Stimulated activated CD4-positive, alpha-beta T cell treated with anti-CD3 and anti-CD28 coated beads, TNF-alpha, amount 100 ng/mL, for 4 hours (primary cell): ENCODE data around the gene RNF113B.

ENCODE experiments used
- DNase-seq, 3 experiments: peaks; one replicate each; pipeline ENCODE4 v3.0.0-alpha.2; 2020; ENCODE audit warnings: low read depth in 3 of 3

RNF113B gene

DNA sequence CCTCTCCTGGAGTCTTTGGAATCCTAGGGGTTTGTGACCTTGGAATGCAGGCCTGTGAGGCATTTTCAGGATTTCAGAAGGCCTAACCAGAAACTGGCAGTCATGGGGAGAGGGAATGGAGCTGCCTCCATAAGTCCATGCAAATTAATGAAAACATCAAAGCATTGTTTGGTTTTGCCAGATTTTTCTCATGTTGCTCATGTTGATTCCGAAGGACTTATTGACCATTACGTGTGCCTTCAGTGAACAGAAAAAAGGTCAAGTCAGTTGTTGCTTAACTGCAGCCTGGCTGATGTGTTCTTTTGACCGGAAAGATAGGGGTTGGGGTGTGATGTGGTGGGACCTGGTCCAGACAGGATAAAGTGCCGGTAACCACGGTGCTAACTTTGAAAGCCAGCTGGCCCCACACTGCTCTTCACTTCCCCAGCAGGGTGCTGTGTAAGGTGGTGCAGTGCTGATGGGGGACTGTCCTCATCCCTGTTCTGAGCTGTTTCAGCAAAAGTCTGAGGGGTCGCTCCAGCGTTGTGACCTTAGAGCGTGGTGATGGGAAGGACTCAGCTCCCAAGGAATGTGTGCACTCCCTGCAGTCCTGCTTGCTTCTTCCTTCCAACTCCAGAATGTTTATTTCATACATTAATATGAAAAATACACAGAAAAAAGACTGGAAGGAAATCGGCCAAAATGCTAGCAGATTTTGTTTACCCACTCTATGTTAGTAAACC is 3.5 kb downstream of the RNF113B start:
- DNase-seq: no peak

DNA sequence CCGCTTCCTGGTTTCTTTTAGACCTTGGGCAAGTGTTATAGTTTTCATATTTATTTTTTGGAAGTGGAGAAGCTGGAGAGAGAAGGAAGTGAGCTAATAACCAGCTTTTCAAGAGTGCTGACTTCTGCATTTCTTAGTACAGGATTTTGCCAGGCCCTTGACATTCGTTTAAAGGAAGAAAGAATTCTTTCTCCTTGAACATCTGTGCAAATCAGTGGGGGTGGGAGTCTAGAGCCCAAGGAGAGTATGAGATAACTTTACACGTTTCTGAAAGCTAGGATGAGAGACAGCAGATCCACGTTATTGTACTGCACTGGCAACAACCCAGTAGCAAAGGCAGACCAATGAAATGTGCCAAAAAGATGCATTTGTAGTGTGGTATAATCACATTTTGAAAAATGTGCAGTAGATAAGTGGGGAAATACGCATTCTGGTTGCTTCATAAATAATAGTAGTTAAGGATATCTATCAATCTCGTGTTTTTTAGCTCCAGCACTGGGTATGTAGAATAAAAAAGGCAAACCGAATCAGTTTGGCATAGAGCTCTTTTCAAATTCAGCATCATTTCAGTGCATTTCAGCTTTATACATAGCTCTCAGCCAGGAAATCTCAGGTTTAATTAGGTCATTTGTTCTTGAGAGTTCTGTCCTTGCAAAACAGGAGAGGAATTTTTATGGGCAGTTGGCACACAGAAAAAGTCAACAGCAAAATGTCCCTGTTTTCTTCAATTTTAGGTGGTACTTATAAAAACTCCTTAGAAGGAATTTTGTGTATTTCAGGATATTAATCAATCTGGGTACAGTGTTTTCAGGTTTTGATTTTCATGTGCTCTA is 4.3 kb downstream of the RNF113B start:
- no peak for DNase-seq

DNA sequence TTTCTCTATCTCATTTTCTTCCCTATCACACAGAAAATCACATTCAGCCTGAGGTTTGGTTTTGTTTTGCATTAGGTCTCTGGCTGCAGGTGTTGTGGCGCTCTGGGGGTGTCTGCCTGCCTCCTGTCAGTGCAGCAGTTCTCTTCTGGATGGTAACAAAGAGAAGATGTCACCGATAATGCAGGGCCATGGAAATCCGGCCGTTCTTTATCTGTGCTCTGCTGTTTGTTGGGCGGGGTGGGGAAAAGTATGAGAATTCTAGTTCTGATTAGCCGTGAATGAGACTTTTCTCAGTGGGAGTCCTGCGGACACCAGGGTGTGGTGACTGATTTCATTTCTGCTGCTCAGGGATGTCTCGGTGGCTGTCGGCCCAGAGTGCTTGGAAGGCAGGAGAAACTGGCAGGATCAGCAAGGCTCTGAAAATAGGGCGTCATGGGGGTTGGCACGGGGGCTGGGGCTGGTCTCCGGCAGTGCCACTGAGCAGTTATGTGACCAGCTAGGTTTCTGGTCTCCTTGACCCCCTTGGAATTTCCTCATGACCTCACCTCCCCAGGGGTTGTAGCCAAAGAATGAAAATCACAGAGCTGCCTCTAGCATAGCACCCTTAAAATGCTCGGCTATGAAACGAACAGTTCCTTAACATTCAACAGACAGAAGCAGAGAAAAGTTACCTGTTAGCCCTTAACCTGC is 5.0 kb downstream of the RNF113B start:
- no peak for DNase-seq

DNA sequence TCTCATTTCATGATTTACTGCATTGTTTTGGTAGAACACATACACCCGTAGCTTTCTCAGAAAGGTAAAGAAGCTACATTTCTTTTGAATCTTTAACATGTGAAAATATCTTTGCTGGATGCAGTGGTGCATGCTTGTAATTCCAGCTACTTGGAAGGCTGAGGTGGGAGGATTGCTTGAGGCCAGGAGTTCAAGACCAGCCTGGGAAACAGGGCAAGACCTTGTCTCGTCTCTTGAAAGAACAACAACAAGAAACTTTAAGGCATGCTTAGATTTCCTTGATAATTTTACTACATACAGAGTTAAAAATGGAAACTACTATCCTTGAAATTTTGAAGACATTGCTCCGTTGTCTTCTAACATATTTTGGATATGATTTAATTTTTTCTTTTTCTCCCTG is 7.7 kb downstream of the RNF113B start:
- no peak for DNase-seq

DNA sequence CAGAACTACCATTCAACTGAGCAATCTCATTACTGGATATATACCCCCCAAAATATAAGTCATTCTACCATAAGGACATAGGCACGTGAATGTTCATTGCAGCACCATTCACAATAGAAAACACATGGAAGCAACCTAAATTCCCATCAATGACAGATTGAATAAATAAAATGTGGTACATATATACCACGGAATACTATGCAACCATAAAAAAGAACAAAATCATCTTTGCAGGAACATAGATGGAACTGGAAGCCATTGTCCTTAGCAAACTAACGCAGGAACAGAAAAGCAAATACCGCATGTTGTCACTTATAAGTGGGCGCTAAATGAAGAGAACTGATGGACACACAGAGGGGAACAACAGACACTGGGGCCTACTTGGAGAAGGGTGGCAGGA is 14.1 kb downstream of the RNF113B start:
- DNase-seq: no peak

DNA sequence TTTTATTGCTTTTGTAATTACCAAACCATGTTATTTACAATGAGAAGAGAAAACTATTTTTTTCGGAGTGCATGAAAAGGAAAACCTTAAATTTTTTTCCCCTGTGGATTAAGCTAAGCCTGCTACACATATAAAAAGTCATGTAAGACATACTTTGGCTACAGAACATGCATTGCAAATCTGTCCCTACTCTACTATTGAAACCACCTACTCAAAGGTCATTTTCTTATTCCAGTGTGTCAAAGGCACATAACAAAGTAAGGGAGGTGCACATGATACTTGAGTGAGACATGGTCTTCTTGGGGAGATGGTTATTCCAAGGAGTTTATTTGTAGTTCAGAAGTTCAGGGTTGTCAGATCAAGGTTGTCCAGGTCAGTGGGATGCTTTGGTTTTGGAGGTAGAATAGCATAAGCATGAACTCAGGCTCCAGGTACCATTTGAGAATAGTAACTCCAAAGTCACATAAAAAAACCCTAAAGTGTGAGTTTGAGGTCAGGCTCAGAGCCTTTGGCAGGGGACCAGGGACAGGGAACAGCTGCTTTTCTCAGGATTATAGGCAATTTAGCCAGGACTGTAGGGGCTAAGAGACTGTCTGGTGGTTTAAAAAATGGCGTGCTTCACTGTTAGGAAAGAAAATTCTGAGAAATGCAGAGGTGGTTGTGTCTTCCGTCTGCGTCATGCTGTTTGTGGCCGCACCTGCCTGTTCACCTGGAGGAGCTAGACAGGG is 18.7 kb downstream of the RNF113B start:
- DNase-seq: no peak

DNA sequence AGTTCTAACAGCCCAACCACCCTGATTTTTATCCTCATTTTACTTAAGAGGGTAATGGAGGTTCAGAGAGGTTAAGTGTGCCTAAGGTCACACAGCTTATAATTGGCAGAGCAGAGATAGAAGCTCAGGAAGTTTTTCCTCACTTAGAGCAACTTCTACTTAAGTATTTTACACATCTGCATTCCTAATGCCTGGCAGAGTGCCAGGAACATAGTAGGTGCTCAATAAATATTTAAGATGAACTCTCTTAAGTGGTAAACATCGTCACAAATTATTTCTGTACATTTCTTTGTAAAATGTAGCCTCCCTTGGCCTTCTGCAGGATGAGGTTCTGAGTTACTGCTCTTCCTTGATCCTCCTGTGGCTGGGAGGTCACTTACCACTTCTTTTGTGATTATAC is 19.5 kb downstream of the RNF113B start:
- DNase-seq: no peak

DNA sequence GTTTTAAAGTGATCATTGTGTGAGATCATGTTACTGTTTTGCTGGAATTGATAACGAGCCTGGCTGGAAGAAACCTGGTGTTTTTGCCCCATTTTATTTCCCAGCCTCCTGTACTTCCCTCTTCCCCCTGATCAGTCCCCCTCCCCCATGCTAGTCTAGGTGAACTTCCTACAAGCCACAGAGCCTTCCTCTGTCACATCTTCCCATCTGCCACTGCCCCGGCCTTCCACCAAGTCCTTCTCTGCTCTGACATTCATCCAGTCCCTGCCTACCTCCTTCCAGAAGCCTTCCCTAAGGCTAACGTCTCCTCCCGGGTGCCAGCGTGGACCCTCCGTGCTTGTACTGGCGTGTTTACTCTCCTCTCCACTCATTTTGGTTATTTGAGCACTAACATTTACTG is 19.9 kb downstream of the RNF113B start:
- no peak for DNase-seq

DNA sequence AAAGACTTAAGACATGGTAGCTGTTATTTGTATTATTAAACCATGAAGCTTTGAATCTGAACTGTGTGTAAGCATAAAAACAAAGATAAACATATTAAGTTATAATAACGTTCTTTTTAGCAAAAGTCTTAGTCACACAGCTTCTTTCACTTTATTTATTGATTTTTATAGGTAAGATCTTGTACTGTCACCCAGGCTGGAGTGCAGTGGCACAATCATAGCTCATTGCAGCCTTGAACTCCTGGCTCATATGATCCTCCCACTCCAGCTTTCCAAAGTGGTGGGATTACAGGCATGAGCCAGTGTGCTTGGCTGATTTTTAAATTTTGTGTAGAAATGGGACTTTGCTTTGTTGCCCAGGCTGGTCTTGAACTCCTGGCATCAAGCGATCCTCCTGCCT is 20.8 kb downstream of the RNF113B start:
- DNase-seq: no peak

DNA sequence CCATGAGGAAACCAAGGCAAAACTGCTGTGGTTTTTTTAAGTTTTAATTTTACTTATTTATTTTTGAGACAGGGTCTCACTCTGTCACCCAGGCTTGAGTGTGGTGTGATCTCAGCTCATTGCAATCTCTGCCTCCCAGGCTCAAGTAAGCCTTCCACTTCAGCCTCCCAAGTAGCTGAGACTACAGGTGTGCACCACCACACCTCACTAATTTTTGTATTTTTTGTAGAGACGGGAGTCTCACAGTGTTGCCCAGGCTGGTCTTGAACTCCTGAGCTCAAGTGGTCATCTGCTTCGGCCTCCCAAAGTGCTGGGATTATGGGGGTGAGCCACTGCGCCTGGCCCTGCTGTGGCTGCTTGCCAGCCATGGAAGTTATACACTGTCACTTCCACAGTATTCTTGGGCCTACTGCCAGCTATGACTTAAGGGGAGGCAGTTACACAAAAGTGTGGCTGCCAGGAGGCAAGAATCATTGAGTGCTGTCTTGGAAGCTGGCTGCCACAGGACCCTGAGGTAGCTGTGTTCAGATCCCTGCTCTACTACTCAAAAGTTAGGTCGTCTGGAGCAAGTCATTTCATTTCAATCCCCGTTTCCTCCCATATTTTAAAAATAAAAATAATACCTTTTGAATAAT is 21.5 kb downstream of the RNF113B start:
- DNase-seq: no peak

DNA sequence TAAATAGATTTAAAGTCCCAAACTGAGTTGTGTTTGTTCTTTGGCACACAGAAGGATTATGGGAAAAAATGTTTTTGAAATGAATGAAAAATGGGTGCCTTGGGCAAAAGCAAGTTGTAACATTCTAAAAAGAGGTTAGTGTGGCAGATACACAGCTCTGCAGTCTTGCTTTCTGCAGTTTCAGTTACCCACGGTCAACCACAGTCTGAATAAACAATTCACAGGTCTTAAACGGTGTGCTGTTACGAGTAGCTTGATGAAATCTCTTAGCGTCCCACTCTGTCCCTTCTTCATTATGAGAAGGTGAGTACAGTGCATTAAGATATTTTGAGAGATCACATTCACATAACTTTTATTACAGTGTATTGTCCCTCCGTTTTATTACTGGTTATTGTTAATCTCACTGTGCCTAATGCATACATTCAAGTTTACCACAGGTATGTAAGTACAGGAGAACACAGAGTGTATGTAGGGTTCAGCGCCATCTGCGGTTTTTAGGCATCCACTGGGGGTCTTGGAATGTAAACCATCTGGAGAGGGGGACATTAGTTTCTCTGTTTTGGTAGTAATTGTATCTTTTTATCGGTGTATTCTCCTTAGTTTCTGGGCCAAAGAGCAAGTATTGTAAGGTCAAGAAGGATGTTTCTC is 26.1 kb downstream of the RNF113B start:
- no peak for DNase-seq

DNA sequence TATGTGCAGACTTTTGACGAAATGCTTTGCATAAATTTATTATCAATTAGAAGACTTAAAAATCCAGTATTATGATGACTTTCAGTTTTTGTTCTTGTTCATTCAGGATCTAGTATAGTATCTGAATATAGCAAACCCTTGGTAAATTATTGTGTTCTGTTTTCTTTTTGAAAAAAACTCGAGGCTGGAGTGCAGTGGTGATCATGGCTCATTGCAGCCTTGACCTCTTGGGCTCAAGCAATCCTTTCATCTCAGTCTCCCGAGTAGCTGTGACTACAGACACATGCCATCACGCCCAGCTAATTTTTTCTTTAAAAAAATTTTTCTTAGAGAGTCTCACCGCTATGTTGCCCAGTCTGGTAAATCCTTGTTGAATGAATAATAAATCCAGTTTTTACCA is 29.5 kb downstream of the RNF113B start:
- DNase-seq: no peak

DNA sequence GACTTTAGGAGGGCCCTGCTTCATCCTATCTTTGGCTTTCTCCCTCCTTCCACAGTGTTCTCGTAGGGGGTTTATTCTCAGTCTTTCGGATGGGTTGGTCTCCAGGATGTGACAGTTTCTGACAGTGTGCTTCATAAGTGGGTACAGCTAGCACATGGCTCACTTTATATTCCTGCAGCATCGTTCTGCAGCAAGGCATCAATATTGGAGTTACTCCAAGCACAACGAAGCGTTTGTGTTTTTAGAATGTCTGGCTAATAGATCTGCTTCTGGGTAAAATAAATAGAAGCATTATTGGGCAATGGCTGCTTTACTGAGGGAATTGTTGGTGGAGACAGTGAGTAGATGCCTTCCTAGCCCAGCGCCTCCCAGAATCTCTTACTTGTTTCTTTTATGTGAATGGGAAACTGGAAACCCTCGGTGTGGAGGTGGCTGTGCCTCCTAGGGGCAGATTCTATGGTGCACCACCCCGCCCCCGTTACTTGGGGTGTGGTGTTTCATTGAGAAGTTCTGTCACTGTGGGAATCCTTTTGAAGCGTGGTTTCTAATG is 32.2 kb downstream of the RNF113B start:
- DNase-seq: no peak

DNA sequence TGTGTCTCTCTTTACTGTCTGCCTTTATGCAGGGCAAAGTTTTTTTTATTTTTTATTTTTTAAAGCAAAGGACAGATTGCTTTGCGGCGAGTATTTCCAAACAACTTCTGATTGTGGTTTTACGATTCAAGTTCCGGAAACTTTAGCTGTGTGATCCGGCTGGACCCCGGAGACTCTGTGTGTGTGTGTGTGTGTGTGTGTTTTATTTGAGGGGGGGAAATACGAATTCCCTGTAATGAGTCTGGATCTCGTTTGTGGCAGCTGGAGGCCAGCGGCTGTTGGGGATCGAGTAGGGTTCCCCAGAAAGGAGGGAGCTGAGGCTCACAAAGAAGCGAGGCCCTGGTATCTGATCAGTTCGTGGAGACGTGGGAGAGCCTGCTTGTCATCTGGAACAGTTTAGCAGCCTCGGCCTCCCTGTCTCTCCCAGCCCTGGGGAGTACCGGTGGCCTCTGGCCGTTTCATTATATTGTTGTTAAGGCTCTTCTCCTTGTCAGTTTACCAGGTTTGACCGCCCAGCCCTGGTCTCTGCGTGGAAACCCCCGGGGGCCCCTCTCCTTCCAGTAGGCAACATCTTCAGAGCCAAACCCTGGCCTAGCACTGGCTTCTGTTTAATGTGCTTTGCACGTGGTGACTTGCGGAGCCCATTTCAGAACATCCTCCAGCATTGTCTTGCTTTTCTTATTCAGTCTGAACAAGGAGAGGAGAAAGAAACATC is 32.9 kb downstream of the RNF113B start:
- DNase-seq: no peak

DNA sequence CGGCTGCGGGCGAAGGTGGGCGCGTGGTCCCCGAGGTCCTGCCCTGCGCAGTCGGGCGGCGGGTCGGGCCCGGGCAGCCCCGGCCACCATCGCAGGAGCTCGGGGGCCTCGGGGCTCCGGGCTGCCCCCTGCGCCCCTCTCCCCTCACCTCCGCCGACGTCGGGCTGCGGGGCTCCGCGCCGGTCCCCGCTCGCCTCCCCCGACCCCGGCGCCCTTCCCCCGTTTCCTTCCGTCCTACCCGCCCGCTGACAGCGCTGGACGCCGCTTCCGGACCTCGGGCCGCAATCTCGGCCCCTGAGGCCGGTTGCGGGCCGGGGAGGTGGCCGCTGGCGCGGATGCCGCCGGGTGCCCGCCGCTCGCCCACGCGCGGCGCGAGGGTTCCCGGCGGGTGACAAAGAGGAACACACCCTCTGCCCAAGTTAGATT is 33.5 kb downstream of the RNF113B start:
- DNase-seq: no peak

DNA sequence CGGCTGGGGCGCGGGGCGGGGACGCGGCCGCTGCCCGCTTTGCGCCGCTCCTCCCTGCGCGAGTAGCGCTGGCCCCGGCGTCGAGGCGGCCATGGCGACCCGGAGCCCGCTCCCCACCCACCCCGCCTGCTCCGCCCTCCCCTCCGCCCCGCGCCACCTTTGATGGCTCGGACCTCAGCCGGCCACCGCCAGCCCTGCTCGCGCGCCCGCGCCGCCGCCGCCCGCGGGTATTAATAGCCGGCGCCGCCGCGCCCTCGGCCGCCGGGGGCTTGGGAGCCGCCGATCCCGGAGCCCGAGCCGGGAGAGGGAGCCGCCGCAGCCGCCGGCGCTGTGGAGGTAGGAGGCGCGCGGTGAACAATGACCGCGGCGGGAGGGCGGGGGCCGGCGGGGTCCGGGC is 33.9 kb downstream of the RNF113B start:
- DNase-seq: no peak

DNA sequence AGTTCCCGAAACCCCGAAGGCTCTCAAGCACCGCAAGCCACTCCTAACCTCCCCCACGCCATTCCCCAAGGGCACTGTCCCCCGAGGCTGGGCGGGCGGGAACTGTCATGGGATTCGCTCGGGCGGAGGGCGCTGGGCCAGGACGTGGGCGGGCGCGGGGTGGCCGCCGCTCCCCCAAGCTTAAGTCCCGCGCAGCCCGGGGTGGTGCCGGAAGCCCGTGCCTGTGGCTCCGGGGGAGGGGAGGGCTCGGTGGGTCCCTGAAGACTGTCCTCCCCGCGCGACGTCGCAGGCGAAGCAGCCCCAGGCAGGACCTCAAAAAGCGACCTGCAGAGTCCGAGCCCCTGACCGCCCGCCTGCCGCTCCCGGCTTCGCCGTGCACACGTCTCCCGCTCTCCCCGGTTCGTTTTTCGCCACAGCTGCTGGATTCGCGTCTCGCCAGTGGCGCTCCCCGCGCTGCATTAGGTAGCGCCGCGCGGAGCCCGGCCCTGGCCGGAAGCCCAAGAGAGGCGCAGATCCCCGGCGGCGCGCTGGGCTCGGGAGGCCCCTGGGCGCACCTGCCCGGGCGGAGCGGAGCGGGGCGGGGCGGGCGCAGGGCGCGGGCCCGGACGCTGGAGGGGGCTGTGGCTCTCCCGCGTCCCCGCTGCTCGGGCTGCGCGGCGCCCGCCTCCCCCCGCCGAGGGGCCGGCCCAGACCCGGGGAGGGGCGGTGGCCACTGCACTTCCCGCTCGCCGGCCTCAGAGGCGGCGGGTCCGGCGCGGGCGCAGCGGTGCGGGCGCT is 34.5 kb downstream of the RNF113B start, which contains the start of gene FARP1:
Gene FARP1, plus strand, starts transcription at position 715 of the 777 bp plus-strand sequence. CDS start 70,149 bp downstream, outside the sequence.
- no peak for DNase-seq

DNA sequence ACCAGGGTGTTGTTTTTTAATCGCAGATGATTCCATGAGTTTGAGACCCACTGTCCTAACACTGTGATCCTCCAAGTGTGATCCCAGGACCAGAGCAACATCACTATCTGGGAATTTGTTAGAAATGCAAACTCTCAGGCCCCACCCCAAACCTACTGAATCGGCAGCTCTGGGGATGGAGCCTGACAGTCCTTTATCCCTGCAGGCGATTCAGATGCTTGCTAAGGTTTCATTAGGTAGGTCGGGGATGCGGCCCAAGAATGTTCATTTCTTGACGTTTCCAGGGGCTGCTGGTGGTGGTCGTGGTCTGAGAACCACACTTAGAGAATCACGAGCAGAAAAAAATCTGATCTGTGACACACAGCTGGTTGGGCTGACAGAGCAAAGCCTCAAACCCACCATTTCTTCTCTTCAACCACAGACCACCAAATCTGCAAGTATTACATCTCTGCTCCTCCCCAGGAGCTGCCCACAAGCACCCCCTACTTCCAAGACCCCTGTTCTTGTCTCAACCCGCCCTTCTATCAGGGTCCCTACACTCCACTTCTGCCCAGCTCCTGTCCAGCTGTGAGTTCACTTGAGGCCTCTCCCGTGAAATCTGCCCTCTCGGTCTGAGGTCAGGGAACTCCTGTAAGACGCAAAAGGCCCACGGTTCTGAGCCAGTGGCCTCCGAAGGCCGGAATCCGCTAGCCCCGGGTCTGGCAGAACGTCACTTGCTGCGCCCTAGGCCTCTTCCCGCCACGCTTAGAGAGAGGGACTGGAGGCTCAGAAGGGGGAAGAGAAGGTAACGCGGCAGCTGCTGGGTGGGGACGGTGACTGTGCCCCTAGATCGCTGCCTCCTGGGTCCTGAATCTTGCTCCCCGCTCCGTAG is 35.3 kb downstream of the RNF113B start:
- no peak for DNase-seq
